GM12878 (cell line): Measurements from ENCODE around the gene SPRR2G. TPM values are rescaled to one million over a fixed set of nuclear protein-coding genes. Genes with fewer than 3 reads are reported as not detected.

Experiments used
- ATAC-seq: fragments of 200-7000 bp; cut with Tn5 transposase; 3 replicates; pipeline ENCODE4 v1.9.1; 2020; ENCODE audit warnings: mild to moderate bottlenecking, moderate library complexity
- BruUV-seq: library from RNA; stranded (reverse); fragments of 400-500 nt; replicated peaks from 2 replicates; lab custom pipeline; 2021; lab: Mats Ljungman, UMichigan
- CTCF ChIA-PET: fragments of 300-600 bp; sonication (Branson Sonifier 250); formaldehyde crosslinking; extraction: SDS; loops from one replicate; lab custom pipeline; 2021; ENCODE audit warnings: inconsistent platforms; lab: Yijun Ruan, JAX
- POLR2A ChIA-PET: fragments of 350-600 bp; formaldehyde crosslinking; extraction: SDS; loops from one replicate; lab custom pipeline; 2021; ENCODE audit warnings: inconsistent platforms; lab: Charles Lee
- RAD21 ChIA-PET: fragments of 300-600 bp; sonication (Branson Sonifier 250); formaldehyde crosslinking; loops from one replicate; lab custom pipeline; 2023; ENCODE audit warnings: antibody characterized with exemption; ENCODE audit not compliant: unreplicated experiment; lab: Charles Lee
- SMC1A ChIA-PET: fragments of 300-600 bp; sonication (Branson Sonifier 250); formaldehyde crosslinking; loops from one replicate; lab custom pipeline; 2023; ENCODE audit not compliant: unreplicated experiment, uncharacterized antibody; lab: Charles Lee
- DNase-seq: peaks from one replicate; pipeline ENCODE4 v3.0.0-alpha.2; 2011; ENCODE audit warnings: low read depth, low spot score
- FAIRE-seq: peaks from 3 replicates; lab custom pipeline; 2011; peaks lifted over from hg19 to GRCh38; lab: Jason Lieb, UNC
- H2AFZ ChIP-seq: 2 replicates; pipeline ENCODE4 v1.6.0; 2011; ENCODE audit warnings: low read depth, low read length, control low read depth; ENCODE audit not compliant: control insufficient read depth
- H3K27ac ChIP-seq: 2 replicates; pipeline ENCODE4 v1.5.1; 2011; ENCODE audit warnings: control low read depth; ENCODE audit not compliant: control insufficient read depth, insufficient read depth
- H3K27me3 ChIP-seq, 2 experiments: replicated peaks in 1 of 2; 2 replicates each; pipeline versions ENCODE4 v1.6.0 to v1.6.1; 2011; ENCODE audit warnings: low read length in 1 of 2; ENCODE audit not compliant: control insufficient read depth in 2 of 2, insufficient read depth in 2 of 2
- H3K36me3 ChIP-seq, 2 experiments: 2 replicates each; pipeline ENCODE4 v1.5.1; 2011; ENCODE audit warnings: low read length in 1 of 2; ENCODE audit not compliant: control insufficient read depth in 2 of 2, insufficient read depth in 2 of 2
- H3K4me1 ChIP-seq: 2 replicates; pipeline ENCODE4 v1.6.1; 2011; ENCODE audit warnings: mild to moderate bottlenecking, low read length, moderate library complexity, mixed read lengths; ENCODE audit not compliant: control insufficient read depth, insufficient read depth
- H3K4me2 ChIP-seq: 2 replicates; pipeline ENCODE4 v1.6.0; 2011; ENCODE audit warnings: control low read depth; ENCODE audit not compliant: control insufficient read depth, insufficient read depth
- H3K4me3 ChIP-seq: fragments of 200-600 bp; sonication (generic); 2 replicates; pipeline ENCODE4 v1.5.1; 2016
- H3K79me2 ChIP-seq: 2 replicates; pipeline ENCODE4 v1.6.0; 2011; ENCODE audit warnings: low read length; ENCODE audit not compliant: control insufficient read depth, insufficient read depth
- H3K9ac ChIP-seq: 2 replicates; pipeline ENCODE4 v1.8.0; 2011; ENCODE audit warnings: low read length, control low read depth, mixed read lengths; ENCODE audit not compliant: control insufficient read depth, insufficient read depth
- H3K9me3 ChIP-seq: replicated peaks from 3 replicates; pipeline ENCODE4 v1.5.1; 2011; ENCODE audit warnings: mild to moderate bottlenecking, low read length; ENCODE audit not compliant: control insufficient read depth, insufficient read depth
- H4K20me1 ChIP-seq: 2 replicates; pipeline ENCODE4 v1.6.0; 2011; ENCODE audit not compliant: control insufficient read depth, insufficient read depth
- BCL3 ChIP-seq: IDR thresholded peaks from 2 replicates; pipeline ENCODE4 v1.6.1; 2011; ENCODE audit warnings: borderline replicate concordance, low read depth, mild to moderate bottlenecking, moderate library complexity, low read length; ENCODE audit not compliant: insufficient read depth, poor library complexity, severe bottlenecking
- BMI1 ChIP-seq: fragments of 450-650 bp; IDR thresholded peaks from 2 replicates; pipeline ENCODE4 v1.6.1; 2016; ENCODE audit warnings: mild to moderate bottlenecking, moderate library complexity, borderline replicate concordance
- CBX5 ChIP-seq: sonication (generic); IDR thresholded peaks from 2 replicates; pipeline ENCODE4 v1.6.1; 2016; ENCODE audit warnings: low read depth, moderate library complexity, mild to moderate bottlenecking, inconsistent platforms
- CREM ChIP-seq: IDR thresholded peaks from 2 replicates; pipeline ENCODE4 v1.6.1; 2014; ENCODE audit warnings: antibody characterized with exemption, low read depth
- EED ChIP-seq: sonication (generic); IDR thresholded peaks from 2 replicates; pipeline ENCODE4 v1.6.1; 2016; ENCODE audit warnings: antibody characterized with exemption, low read depth
- EGR1 ChIP-seq, 2 experiments: IDR thresholded peaks; 1 replicate in 1 of 2; 2 replicates in 1 of 2; pipeline ENCODE4 v1.6.1; 2011 to 2012; ENCODE audit warnings: low read depth in 2 of 2, low read length in 2 of 2, borderline replicate concordance in 1 of 2, mild to moderate bottlenecking in 1 of 2, moderate library complexity in 1 of 2
- ELK1 ChIP-seq: IDR thresholded peaks from 2 replicates; pipeline ENCODE4 v1.6.1; 2012; ENCODE audit warnings: low read depth, low read length, improper control_type of control experiment
- MTA3 ChIP-seq: IDR thresholded peaks from 2 replicates; pipeline ENCODE4 v1.6.1; 2012; ENCODE audit warnings: low read length, inconsistent platforms, borderline replicate concordance
- NRF1 ChIP-seq: conservative IDR thresholded peaks from 2 replicates; pipeline ENCODE4 v1.6.1; 2011; ENCODE audit warnings: mild to moderate bottlenecking, low read depth, low read length, improper control_type of control experiment
- PBX3 ChIP-seq: IDR thresholded peaks from 2 replicates; pipeline ENCODE4 v1.6.1; 2011; ENCODE audit warnings: mild to moderate bottlenecking, low read depth, low read length, moderate library complexity; ENCODE audit not compliant: insufficient replicate concordance
- SIX5 ChIP-seq: IDR thresholded peaks from 2 replicates; pipeline ENCODE4 v1.6.1; 2011; ENCODE audit warnings: mild to moderate bottlenecking, low read depth, low read length, moderate library complexity; ENCODE audit not compliant: severe bottlenecking
- SMC3 ChIP-seq: IDR thresholded peaks from 2 replicates; pipeline ENCODE4 v1.6.1; 2011; ENCODE audit warnings: low read length, improper control_type of control experiment, borderline replicate concordance
- TAF1 ChIP-seq: IDR thresholded peaks from 2 replicates; pipeline ENCODE4 v1.6.1; 2011; ENCODE audit warnings: mild to moderate bottlenecking, low read depth, low read length, borderline replicate concordance
- YBX1 ChIP-seq: fragments of 450-650 bp; IDR thresholded peaks from 2 replicates; pipeline ENCODE4 v1.6.1; 2016; ENCODE audit warnings: antibody characterized with exemption
- ZNF274 ChIP-seq: IDR thresholded peaks from one replicate; pipeline ENCODE4 v1.8.0; 2011; ENCODE audit not compliant: insufficient read length, insufficient read depth
- WGBS: methylation state at CpG from one replicate; pipeline ENCODE4 v1.1.6; 2016; ENCODE audit warnings: low lambda C conversion rate; ENCODE audit not compliant: insufficient replicate concordance, insufficient coverage; ENCODE audit errors: missing lambda C conversion rate; 5-methylcytosine and 5-hydroxymethylcytosine counted together
- in situ Hi-C: fragments of 300-500 bp; cut with MboI; formaldehyde crosslinking; loops from 9 replicates; pipeline ENCODE4 v1.14.3; 2018; ENCODE audit warnings: mixed read lengths
- intact Hi-C: fragments of 100-400 bp; cut with micrococcal nuclease; formaldehyde crosslinking; loops from one replicate; pipeline ENCODE4 v1.14.2; 2022; ENCODE audit not compliant: unreplicated experiment
- polyA plus RNA-seq, 11 experiments: library from polyadenylated mRNA; depleted of rRNA in 4 of 11; unstranded in 6 of 11; stranded (reverse) in 5 of 11; fragments of >200 nt; fragmentation: Nextera tagmentation in 4 of 11; fragmentation: Illumina TruSeq in 1 of 11; extraction: Ambion mirVana in 4 of 11; extraction: Trizol in 1 of 11; gene quantifications; 1 replicate in 1 of 11; 2 replicates in 10 of 11; pipeline versions ENCODE4 v1.2.1 to v1.2.3, GENCODE V29; 2011 to 2016; ENCODE audit warnings: inconsistent platforms in 2 of 11, missing spikeins in 2 of 11, low read depth in 1 of 11
- total RNA-seq, 4 experiments: library from RNA; depleted of rRNA in 3 of 4; stranded (reverse); fragments of >200 nt in 3 of 4; fragmentation: Illumina TruSeq in 1 of 4; extraction: Trizol in 1 of 4; gene quantifications; 2 replicates each; pipeline versions ENCODE4 v1.2.1 to v1.2.3, GENCODE V29; 2013 to 2021
- TF ChIP-seq, protein P1 (sequence below): fragments of 150-350 bp; IDR thresholded peaks from 2 replicates; pipeline ENCODE4 v1.6.1; 2016; ENCODE audit warnings: low read depth, low read length

SPRR2G gene
- total and polyA plus RNA-seq, 10 of the 15 experiments (the other 5 are each of a cell fraction or from before 2014, with no cell fraction given): 0.18 TPM; not detected in 9

DNA sequence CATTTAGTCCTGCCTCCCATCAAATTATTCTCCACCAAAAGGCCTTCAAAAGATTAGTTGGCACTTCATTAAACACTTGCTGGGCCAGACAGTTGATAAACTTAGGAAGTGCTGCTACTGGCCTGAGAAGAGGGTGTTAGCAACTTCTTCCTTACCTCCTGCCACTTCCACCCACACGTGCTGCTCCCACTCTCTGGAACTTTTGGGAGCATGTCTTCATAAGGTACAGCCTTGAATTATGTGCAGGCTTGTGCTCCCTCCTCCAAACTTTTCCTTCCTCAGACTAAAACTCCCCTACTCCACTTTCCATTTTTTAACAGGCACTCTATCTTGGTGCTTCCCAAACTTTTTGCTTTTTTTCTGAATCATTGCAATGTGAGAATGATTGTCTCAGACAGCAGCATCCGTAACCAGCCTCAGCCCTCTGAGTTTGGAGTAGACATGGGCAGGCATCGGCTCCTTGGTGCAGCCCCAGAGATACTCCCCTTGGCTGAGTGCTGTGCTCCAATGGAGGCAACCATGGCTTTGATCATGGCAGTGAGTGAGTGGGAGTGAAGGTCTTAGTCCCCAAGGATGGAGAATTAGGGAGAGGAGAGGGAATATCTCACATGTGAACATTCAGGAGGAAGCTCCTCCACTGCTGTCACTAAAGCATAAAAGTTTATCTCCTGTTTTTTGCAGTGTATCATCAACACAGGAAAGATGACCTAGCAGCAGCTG lies 43.8 kb upstream of the SPRR2G start:
- ChIA-PET CTCF (interaction anchor here (1.0 to 4.7 kb wide), 7 partner anchors 27 to 539 kb away, joined by 3 to 94 read pairs (median 29); partner anchors contain the start of gene SMCP), RAD21 (interaction anchor here (2.2 to 4.0 kb wide), 3 partner anchors 28 to 540 kb away, joined by 9 to 27 read pairs (median 19); no protein-coding TSS in a partner anchor), SMC1A (interaction anchor here (1.1 to 2.2 kb wide), 2 partner anchors 27 to 317 kb away, joined by 4 to 14 read pairs; no protein-coding TSS in a partner anchor), POLR2A (no interaction called here)
- ATAC-seq (no peak), FAIRE-seq (no peak), DNase-seq (no peak)
- Histone ChIP-seq H3K27me3 (no peaks in the 10 kb centered on the region; a peak in 2 of 4 replicates), H3K9ac (no peak overlapping the region), H2AFZ (no peak overlapping the region), H3K4me3 (no peak overlapping the region), H3K27ac (no peak overlapping the region), H3K4me1 (no peaks in the 10 kb centered on the region), H4K20me1 (no peaks in the 10 kb centered on the region), H3K36me3 (no peaks in the 10 kb centered on the region), H3K9me3 (no peaks in the 10 kb centered on the region), H3K79me2 (no peaks in the 10 kb centered on the region), H3K4me2 (no peak overlapping the region)
- BruUV-seq: no TSS peak
- 39% methylated on average over 3 of the region's 3 CpGs for WGBS
- in situ Hi-C loops (loop anchor here (10.0 kb wide), 1 partner anchor 320 kb away; the partner anchor contains the start of gene SMCP), intact Hi-C loops (loop anchor here (10.0 kb wide), 1 partner anchor 540 kb away; no protein-coding TSS in a partner anchor)
- TF ChIP-seq PBX3: no peak
- TF ChIP-seq CBX5: no peak
- TF ChIP-seq CREM: no peak
- no peak for TF ChIP-seq SMC3
- no peak for TF ChIP-seq BCL3
- no peak for TF ChIP-seq TAF1
- no peak for TF ChIP-seq EED
- TF ChIP-seq EGR1 (IDR thresholded peaks at IDR 0.05; ENCODE audit: borderline replicate concordance in 1 of 2, low read depth in 2 of 2, low read length in 2 of 2): no peak
- TF ChIP-seq ELK1: no peak
- no peak for TF ChIP-seq SIX5
- no peak for TF ChIP-seq NRF1
- TF ChIP-seq, protein P1, sequence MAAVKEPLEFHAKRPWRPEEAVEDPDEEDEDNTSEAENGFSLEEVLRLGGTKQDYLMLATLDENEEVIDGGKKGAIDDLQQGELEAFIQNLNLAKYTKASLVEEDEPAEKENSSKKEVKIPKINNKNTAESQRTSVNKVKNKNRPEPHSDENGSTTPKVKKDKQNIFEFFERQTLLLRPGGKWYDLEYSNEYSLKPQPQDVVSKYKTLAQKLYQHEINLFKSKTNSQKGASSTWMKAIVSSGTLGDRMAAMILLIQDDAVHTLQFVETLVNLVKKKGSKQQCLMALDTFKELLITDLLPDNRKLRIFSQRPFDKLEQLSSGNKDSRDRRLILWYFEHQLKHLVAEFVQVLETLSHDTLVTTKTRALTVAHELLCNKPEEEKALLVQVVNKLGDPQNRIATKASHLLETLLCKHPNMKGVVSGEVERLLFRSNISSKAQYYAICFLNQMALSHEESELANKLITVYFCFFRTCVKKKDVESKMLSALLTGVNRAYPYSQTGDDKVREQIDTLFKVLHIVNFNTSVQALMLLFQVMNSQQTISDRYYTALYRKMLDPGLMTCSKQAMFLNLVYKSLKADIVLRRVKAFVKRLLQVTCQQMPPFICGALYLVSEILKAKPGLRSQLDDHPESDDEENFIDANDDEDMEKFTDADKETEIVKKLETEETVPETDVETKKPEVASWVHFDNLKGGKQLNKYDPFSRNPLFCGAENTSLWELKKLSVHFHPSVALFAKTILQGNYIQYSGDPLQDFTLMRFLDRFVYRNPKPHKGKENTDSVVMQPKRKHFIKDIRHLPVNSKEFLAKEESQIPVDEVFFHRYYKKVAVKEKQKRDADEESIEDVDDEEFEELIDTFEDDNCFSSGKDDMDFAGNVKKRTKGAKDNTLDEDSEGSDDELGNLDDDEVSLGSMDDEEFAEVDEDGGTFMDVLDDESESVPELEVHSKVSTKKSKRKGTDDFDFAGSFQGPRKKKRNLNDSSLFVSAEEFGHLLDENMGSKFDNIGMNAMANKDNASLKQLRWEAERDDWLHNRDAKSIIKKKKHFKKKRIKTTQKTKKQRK: no peak
- no peak for TF ChIP-seq MTA3
- no peak for TF ChIP-seq ZNF274
- no peak for TF ChIP-seq YBX1
- TF ChIP-seq BMI1: no peak
